ENCODE data around the gene C5orf63.
"Not testable (repeated sequence)": the region's sequence is repeated elsewhere in the genome, so short reads cannot be mapped to it uniquely, and the experiment has no call there.

The C5orf63 gene

DNA sequence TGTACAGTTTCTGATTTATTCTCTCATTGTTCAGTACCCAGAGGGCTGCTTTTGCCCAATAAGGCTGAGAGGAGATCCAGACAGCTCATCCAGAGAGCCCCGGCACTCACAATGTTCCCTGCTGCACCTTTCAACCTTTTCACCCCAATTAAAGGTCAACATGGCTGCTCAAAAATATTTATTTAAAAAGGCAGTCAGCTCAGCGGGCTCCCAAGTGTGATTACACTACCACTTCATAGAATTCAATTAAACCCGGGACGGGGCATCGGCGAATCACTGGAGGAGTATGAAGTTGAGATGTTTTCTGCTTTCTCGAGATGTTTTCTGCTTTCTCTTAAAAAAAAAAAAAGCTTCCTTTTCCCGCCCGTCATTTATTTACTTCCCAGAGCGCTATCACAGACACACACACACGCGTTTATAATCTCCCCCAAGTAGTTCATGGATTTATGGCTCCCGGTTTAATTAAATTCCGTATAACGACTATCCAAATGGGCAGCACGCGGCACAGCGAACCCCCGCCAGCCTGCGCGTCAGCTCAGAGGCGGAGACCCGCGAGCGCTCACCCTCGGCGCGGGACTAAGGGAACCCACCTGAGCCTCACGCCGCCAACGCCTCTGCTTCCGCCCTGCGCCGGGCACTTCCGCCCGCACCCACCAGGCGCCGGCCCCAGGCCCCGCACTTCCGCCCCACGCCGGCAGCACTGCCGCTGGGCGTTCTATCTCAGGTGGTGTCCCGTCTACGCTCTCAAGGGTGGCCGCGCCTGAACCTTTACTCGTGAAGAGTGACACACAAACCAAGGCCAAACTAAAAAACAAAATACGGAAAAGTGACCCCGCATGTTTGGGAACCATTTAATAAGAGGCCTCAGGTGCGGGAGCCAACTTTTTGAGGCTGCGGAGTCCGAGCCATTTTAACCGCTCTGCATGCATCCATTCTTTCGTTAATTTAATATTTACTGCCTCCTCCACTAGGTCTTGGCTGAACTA lies at the start of gene C5orf63:
C5orf63 (minus strand) TSS at position 642 of the 986 bp plus-strand sequence. CDS start 14,507 bp downstream, outside the sequence.
- DNase-seq: no peak

DNA sequence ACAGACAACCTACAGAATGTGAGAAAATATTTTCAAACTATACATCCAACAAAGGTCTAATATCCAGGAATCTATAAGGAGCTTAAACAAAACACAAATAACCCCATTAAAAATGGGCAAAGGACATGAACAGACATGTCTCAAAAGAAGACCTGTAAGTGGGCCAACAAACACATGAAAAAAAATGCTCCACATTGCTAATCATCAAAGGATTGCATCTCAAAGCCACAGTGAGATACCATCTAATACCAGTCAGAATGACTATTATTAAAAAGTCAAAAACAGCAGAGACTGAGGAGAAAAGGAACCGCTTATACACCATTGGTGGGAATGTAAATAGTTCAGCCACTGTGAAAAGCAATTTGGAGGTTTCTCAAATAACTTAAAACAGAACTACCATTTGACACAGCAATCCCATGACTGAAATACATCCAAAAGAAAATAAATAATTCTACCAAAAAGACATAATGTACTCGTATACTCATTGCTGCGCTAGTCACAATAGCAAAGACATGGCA lies 39.1 kb upstream of the C5orf63 start:
- DNase-seq: no peak

DNA sequence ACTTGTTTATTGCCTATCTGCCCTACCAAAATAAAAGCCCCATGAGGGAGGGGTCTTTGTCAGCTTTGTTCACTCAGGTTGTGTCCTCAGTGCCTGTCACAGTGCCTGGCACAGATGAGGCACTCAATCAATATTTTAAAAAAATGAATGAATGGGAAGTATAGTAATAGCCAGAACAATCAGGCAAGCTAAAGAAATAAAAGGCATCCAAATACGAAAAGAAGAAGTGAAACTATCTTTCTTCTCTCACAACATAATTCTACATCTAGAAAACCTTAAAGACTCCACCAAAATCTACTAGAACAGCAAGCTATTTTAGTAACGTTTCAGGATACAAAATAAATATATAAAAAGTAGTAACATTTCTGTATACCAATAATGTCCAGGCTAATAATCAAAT lies 37.8 kb upstream of the C5orf63 start:
- no peak for DNase-seq

DNA sequence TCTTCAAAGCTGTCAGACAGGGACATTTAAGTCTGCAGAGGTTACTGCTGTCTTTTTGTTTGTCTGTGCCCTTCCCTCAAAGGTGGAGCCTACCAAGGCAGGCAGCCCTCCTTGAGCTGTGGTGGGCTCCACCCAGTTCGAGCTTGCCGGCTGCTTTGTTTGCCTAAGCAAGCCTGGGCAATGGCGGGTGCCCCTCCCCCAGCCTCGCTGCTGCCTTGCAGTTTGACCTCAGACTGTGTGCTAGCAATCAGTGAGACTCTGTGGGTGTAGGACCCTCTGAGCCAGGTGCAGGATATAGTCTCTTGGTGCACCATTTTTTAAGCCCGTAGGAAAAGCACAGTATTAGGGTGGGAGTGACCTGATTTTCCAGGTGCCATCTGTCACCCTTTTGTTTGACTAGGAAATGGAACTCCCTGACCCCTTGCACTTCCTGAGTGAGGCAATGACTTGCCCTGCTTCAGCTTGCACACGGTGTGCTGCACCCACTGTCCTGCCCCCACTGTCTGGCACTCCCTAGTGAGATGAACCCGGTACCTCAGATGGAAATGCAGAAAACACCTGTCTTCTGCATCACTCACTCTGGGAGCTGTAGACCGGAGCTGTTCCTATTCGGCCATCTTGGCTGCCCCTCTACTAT lies 35.4 kb upstream of the C5orf63 start:
- not testable (repeated sequence) for DNase-seq

DNA sequence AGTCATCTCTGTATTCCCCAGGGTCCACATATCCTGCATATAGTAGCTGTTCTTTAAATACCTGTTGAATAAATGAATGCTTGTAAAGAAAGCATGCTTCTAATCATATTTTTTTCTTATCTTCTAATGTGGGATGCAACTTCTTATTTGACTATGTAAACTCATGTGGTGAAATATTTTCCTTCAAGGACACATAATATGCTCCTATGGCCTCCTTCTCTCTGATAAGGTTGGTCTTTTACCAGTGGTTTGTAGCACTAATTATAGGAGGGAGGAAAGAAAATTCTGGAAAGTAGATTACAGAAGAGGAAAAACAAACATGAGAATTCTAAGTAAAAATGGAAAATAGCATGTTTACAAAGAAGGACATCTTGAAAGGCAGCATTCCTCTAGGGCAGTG lies 28.6 kb upstream of the C5orf63 start:
- DNase-seq: no peak

DNA sequence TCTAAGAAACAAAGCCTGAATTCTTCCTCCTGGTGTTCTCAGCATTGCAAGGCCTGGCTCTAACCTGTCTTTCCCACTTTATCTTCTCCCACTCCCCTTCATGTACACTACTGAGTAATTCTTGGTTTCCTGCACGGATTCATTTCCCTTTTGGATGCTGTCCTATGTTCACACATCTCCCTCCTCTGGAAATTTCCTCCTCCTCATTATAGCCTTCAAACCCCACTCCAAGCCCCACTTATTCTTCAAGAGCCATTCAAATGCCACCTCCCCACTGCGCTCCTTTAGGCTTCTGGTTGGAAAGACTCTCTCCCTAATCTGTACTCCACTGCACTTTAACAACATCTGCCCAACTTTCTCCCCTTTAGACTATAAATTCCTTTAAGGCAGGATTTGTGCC lies 28.2 kb upstream of the C5orf63 start:
- DNase-seq: no peak

DNA sequence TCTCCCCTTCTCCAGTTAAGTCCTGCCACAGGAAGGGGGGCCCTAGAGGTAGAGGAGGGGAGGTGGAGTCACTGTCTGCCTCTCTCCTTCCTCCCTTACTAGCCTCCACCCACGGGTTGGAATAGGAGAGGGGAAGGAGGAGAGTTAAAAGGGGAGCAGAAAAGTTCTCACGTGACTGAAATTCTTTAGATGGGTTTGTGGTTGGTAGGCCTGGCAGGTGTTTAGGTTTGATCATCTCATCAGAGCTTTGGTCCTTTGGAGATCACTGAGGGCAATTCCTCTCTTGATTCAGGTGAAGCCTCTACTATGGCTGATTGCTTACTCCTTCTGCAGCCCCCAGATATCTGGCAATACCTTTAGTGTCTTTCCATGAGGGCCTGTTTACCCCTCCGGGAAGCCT lies 24.9 kb upstream of the C5orf63 start:
- no peak for DNase-seq

DNA sequence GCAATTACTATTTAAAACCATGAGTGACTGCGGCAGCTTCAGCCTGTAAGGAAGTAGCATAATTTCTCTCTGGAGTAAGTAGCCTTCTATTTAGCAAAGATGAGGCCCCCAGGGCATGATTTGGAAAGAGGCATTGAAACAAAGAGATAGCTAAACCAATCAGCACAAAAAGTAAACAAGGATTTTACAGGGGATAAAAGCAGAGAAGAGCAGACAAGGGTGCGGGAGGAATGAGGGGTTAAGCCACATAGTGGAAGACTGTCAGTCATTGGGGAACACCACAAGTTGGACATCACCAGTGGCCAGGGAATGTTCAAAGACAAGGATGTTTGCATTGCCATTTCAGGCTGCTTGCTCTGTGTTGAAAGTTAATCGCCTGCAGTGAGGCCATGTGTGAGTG lies 24.0 kb upstream of the C5orf63 start:
- DNase-seq: no peak

DNA sequence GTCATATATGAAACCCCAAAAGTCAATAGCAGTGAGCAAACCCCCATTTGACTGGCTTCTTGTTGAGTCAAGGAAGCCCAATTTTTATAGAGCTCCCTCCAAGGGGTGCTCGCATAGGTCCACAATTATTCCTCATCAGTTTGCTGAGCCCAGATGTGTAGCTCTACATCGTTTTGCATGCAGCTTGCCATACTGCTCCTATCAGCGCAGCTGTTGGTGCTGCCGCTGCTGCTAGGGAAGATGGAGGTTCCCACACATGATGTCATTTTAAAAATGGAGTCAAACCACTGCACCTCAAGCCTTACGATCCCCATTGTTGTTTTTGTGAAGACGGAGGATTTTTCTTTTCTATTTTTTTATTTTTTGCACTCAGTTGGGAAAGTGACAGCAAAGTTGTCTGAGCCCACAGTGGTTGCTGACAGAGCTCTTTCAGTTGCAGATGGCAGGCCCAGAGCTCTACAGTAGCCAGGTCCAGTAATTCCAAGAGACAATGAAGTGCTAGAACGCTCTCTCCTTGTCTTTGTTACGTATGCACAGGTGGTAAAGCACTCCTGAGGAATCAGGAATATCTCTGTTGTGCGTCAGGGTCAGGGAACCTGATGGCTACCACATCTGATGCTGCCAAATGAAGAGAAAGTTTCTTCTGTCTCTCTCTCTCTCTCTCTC lies 23.2 kb upstream of the C5orf63 start:
- no peak for DNase-seq

DNA sequence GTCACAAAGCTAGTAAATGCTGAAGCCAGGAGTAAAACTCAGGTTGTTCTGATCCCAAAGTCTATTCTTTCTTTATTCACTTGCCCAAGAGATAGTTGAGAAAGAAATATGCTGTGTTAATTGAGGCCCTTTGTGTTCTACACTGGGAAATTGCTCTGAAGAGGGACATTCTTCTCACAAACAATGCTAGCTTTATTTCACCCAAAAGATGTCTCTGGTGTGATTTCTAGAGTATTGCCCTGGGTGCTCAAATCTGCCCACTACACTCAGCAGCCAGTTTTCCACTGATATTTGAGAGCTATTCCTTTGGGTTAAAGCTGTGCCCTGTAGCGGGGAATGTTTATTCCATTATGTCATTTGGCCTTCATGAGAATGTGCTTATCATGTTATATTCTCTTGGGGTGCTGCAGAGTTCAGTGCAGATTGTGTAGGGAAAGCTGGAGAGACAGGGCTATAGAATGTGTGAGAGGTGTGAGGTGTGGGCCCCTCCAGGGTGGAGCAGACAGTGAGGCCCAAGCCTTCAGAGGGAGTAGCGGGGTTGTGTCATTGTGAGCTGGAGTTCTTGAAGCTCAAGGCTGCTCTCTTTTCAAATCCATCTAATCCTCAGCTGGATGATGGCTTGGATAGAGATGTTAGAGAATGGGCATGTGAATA lies 21.0 kb upstream of the C5orf63 start:
- DNase-seq: no peak

DNA sequence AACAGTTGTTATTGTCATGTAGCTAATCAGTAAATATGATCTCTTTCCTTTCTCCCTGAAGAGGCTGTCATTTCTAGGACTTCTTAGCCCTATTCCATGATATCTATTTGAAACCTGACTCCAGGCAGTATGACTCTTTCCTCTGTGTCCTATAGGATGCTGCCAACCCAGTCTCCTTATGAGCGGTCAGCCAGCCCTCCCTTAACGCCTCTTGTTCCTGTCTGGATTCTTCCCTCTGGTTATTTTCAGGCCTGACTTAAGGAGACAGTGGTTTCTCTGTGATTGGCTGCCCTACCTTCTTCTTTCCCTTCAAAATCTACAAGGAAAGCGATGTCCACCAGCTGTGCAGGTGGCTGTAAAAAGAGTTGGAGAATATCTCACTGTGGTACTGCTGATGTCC lies 19.4 kb upstream of the C5orf63 start:
- no peak for DNase-seq

DNA sequence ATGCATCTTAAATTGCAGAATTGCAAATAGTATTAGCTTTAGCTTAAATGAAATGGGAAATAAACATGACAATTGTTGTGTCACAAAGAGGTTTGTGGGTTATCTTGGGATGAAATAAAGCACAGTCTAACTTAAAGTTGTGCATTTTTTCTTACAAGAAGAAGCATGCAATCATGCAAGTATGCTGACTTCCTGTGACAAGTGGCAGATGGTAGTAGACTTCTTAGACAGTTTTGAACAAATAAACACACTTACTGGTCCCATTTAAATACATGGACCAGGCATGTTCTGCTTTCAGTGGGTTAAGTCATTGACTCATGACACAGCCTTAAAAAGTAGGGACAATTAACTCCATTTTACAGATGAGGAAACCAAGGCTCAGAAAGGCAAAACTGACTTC lies 15.9 kb upstream of the C5orf63 start:
- no peak for DNase-seq

DNA sequence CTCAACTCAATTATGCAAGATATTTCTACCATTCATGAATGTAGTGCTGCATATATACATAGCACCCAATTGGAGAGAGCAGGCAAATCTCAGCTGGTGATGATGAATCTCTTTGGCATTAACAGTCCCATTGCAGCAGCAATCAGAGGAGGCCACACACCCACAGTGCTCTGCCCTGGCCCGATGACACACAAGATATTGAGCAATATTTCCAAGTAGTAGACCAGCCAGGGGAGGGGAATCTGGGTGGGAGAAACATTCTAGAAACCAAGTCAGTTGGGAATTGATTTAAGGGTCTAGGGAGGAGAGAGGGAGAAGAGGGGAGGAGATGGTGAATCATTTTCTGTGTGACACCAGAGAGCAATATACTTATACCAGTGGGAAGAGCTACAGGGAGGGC lies 14.9 kb upstream of the C5orf63 start:
- no peak for DNase-seq

DNA sequence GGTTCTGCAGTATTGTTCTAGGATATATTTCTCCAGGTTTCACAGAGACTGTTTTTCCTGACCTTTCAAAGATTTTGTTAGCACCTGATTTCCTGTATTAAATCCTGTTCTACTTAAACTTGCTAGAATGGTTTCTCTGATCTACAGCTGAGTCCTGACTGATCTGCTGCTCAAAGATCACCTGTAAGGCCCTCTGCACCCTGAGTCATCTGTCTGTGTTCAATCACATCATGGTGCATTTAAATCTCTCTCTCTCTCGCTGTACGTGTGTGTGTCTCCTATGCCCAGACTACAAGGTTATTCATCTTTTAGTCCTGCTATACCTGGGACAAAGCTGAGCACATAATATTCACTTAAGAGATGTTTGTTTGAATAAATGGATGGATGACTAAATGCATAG lies 13.3 kb upstream of the C5orf63 start:
- no peak for DNase-seq

DNA sequence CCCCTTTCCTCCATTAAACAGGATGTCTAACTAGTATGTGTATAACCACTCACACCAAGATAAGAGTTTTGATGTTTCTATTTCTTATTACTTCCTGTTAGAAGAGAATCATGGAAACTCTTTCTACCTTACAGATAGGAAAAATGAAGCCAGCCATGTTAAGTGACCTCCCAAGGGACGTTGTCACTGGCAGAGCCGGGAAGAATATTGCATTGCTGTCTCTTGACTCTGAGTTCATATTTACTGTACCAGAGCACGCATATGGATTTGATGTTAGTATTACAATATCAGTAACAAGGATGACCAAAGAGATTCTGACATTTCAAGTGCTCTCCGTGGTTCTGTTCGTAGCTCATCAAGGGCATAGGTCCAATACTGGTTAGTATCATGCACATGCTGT lies 12.5 kb upstream of the C5orf63 start:
- no peak for DNase-seq

DNA sequence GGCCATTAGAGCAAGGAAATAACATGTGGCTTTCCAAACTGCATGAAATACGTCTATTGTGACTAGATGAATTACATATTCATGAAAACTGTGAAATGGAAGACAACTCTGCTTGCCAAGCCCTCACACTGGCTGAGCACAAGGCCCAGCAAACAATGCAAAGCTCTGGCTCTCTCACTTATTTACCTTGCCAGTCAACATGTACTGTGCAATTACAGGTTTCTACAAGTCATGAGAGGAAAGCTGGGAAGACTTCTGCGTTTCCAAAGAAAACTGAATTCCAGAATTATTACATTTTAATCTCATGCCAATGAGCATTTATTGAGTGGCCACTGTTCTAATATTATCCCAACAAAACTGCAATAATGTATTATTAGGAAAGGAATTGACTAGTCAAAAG lies 12.1 kb upstream of the C5orf63 start:
- DNase-seq: no peak

DNA sequence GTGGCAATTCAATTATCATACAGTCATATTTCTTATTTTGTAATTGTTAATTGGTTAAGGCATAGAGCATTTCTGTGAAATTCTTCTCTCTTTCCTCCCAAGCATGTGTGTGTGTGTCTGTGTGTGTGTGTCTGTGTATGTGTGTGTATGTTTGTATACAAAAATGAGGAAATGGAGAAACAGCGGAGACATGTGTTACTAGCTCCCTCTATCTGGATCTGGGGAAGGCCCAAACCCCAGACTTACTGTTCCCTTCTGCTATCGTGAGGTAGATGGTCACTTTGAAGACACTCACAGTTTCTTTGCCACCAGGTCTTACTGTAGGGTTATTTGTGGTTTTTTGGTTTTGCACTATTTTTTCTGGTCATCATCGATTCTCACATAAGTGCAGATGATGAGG lies 11.4 kb upstream of the C5orf63 start:
- DNase-seq: no peak

DNA sequence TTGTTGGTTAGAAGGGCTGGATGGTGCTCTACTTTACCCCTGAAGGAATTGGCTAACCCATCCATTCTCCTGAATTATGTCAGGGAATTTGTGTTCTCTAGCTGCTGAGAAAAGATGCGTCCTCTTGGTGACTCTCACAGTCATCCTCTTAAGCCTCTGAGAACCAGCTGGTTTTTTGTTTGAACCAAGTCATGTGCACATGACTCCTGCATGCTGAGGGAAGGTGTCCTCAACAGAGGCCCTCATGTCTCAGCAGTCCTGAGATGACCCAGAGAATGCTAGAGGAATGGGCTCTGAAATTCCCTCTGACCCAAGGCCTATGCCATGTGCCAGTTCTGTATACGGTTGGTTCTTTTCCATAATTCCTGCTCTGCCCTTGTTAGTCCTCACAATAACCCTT lies 10.4 kb upstream of the C5orf63 start:
- DNase-seq: no peak

DNA sequence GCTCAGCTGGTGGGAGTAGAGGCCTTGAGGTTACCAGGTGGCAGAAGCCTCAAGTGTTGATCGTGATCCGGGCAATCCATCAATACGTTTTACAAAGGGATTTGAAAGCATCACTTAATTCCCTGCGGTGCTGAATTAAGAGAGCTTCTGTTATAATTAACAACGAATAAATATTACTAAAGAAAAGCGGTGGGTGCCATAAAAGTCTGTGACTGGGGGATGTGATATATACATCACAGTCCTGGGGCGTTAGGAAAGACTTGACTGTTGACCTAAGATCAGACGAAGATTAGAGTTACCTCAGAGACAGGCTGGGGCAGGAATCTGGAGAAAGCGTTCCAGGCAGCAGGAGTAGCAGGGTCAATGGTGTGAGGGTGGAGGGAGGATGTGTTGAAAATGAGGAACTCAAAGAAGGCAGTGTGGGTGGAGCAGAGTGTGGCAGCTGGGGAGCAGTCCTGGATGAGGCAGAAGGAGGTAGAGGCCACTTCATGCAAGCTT lies 6.7 kb upstream of the C5orf63 start:
- no peak for DNase-seq

DNA sequence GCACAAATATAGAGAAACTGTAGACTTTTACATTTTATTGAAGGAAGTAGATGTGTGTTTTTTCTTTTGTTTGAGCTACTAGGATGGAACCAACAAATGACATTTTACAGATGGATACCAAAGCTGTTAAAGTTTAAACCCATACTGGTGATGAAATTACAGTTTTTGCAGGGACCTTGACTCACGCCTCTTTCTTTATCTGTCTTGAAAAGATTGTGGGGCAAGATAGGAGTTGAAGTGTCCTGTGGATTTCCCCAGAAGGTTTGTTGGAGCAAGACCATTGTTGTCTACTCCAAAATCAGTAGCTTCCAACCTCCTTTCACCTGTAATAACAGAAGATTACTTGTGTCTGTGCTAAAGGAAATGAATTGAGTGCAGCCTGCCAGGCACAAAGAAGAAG lies 4.1 kb upstream of the C5orf63 start:
- no peak for DNase-seq

DNA sequence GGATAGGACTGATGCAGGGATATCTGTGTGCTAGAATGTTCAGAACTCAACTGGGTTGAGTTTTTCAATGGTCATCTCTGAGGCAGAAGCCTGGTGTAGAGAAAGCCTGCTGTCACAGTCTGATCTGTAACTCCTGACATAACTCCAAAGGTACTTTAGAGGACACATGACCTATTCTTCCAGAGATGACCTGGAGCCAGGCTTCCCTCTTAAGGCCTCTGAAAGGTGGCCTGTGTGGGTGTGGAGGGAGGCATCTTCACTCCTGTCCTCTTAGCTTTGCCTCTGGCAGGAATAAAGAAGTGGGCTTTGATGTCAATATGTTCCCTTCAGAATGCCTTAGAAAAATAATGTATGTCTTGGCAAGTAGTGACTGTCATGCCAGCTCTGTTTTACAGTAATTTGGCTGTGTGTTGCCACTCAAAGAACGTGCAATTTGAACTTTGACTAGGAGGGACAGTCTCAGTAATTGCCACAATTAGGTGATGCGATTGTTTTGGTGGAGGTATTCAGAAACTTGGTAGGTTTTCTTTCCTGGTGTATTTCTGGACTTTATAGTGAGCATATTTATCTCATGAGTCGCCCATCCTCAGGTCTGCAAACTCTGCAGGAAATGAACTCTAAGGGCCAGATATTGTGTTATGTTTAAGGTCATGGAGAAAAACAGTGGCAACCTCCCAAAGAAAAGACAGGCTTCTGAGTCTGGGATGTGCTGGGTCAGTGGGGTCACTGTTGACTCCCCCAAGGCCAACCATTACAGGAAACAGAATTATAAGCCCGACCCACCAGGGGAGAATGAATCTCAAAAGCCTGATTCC lies 3.2 kb upstream of the C5orf63 start:
- no peak for DNase-seq

DNA sequence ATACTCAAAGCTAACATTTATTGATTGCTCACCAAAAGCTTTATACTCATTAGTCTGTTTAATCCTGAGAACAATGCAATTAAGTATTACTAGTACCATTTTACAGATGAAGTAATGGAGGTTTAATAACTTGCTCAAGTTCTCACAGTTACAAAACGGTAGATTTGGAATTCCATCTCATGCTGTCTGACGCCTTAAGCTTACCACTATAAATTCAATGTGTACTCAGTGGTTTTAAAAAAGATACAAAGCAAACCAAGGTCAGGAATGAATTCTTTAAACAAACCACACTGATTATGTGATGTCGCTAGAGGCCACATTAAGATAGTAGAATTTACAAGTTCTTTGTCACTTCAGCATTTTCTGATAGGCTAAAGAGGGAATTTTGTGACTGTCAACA lies 1.2 kb upstream of the C5orf63 start:
- DNase-seq: no peak
